Endothelial cell of umbilical vein (primary cell): Measurements from ENCODE around the gene CNTNAP2. TPM values are rescaled to one million over a fixed set of nuclear protein-coding genes. Genes with fewer than 3 reads are reported as not detected.

Experiments used
- BruUV-seq: library from RNA; stranded (reverse); fragments of 400-500 nt; replicated peaks from 2 replicates; lab custom pipeline; 2021; lab: Mats Ljungman, UMichigan
- CTCF ChIA-PET: fragments of 300-600, 350-600 bp; sonication (Branson Sonifier 250); formaldehyde crosslinking; loops from one replicate; lab custom pipeline; 2021; ENCODE audit warnings: antibody characterized with exemption, inconsistent platforms; lab: Charles Lee
- POLR2A ChIA-PET: fragments of 300-600, 350-600 bp; sonication (Branson Sonifier 250); formaldehyde crosslinking; loops from one replicate; lab custom pipeline; 2021; ENCODE audit warnings: antibody characterized with exemption, inconsistent platforms; lab: Charles Lee
- DNase-seq: peaks from one replicate; pipeline ENCODE4 v3.0.0-alpha.2; 2011; ENCODE audit warnings: low read depth, low spot score
- FAIRE-seq: peaks from 2 replicates; lab custom pipeline; 2011; peaks lifted over from hg19 to GRCh38; lab: Jason Lieb, UNC
- H2AFZ ChIP-seq: 2 replicates; pipeline ENCODE4 v1.6.0; 2012; ENCODE audit warnings: low read depth, low read length, control low read depth, inconsistent platforms
- H3K27ac ChIP-seq: 2 replicates; pipeline ENCODE4 v1.5.1; 2011; ENCODE audit warnings: low read depth, mild to moderate bottlenecking, control low read depth, low read length, moderate library complexity; ENCODE audit not compliant: insufficient read depth
- H3K27me3 ChIP-seq, 2 experiments: 2 replicates each; pipeline versions ENCODE4 v1.6.0 to v1.6.1; 2011; ENCODE audit warnings: low read length in 2 of 2, mixed read lengths in 1 of 2; ENCODE audit not compliant: control insufficient read depth in 2 of 2, insufficient read depth in 2 of 2
- H3K36me3 ChIP-seq, 2 experiments: 2 replicates in 1 of 2; 3 replicates in 1 of 2; pipeline ENCODE4 v1.5.1; 2011; ENCODE audit warnings: low read length in 2 of 2, mild to moderate bottlenecking in 1 of 2, moderate library complexity in 1 of 2; ENCODE audit not compliant: control insufficient read depth in 2 of 2, insufficient read depth in 2 of 2; ENCODE audit errors: extremely low read depth in 1 of 2
- H3K4me1 ChIP-seq: 3 replicates; pipeline ENCODE4 v1.5.1; 2011; ENCODE audit warnings: mild to moderate bottlenecking, low read length; ENCODE audit not compliant: control insufficient read depth, insufficient read depth; ENCODE audit errors: extremely low read depth
- H3K4me2 ChIP-seq: 2 replicates; pipeline ENCODE4 v1.6.1; 2011; ENCODE audit warnings: low read length, control low read depth, mixed read lengths; ENCODE audit not compliant: insufficient read depth
- H3K4me3 ChIP-seq, 3 experiments: fragments of 200-600 bp in 1 of 3; sonication (generic), shearing (Covaris generic) in 1 of 3; replicated peaks in 1 of 3; 2 replicates each; pipeline ENCODE4 v1.5.1; 2011 to 2016; ENCODE audit warnings: control low read depth in 3 of 3, low read length in 3 of 3, mild to moderate bottlenecking in 2 of 3, inconsistent platforms in 1 of 3, low read depth in 1 of 3, moderate library complexity in 1 of 3; ENCODE audit not compliant: insufficient read depth in 1 of 3
- H3K79me2 ChIP-seq: 2 replicates; pipeline ENCODE4 v1.6.0; 2012; ENCODE audit warnings: low read length, inconsistent platforms; ENCODE audit not compliant: control insufficient read depth, insufficient read depth
- H3K9ac ChIP-seq: replicated peaks from 2 replicates; pipeline ENCODE3; 2011; ENCODE audit warnings: low read length, control low read depth; ENCODE audit not compliant: insufficient read depth; ENCODE audit errors: extremely low read depth
- H3K9me1 ChIP-seq: replicated peaks from 3 replicates; pipeline ENCODE4 v1.6.0; 2011; ENCODE audit warnings: mild to moderate bottlenecking, low read length; ENCODE audit not compliant: control insufficient read depth, insufficient read depth; ENCODE audit errors: extremely low read depth
- H3K9me3 ChIP-seq: replicated peaks from 2 replicates; pipeline ENCODE4 v1.5.1; 2012; ENCODE audit warnings: low read length, inconsistent platforms; ENCODE audit not compliant: control insufficient read depth, insufficient read depth
- H4K20me1 ChIP-seq: replicated peaks from 2 replicates; pipeline ENCODE3; 2011; ENCODE audit warnings: mild to moderate bottlenecking, low read length; ENCODE audit not compliant: control insufficient read depth, insufficient read depth; ENCODE audit errors: extremely low read depth
- CTCF ChIP-seq, 2 donors: IDR thresholded peaks; 1 replicate in 1 of 2; 2 replicates in 1 of 2; pipeline ENCODE4 v1.5.1; 2011; ENCODE audit warnings: low read length in 2 of 2, mild to moderate bottlenecking in 2 of 2, moderate library complexity in 2 of 2, control low read depth in 1 of 2, inconsistent platforms in 1 of 2, low read depth in 1 of 2; ENCODE audit not compliant: insufficient read depth in 1 of 2; ENCODE audit errors: extremely low read depth in 1 of 2
- EZH2 ChIP-seq: IDR thresholded peaks from 2 replicates; pipeline ENCODE4 v1.6.1; 2012; ENCODE audit warnings: borderline replicate concordance, low read depth, mild to moderate bottlenecking, moderate library complexity, low read length, inconsistent platforms; ENCODE audit not compliant: severe bottlenecking
- FOS ChIP-seq: IDR thresholded peaks from 2 replicates; pipeline ENCODE4 v1.6.1; 2011; ENCODE audit warnings: mild to moderate bottlenecking, low read length, moderate library complexity, borderline replicate concordance; ENCODE audit not compliant: insufficient read depth
- GATA2 ChIP-seq: IDR thresholded peaks from 2 replicates; pipeline ENCODE4 v1.7.0; 2011; ENCODE audit warnings: low read depth, mild to moderate bottlenecking, moderate library complexity, mixed read lengths, low read length; ENCODE audit not compliant: insufficient read length, insufficient read depth
- JUN ChIP-seq: IDR thresholded peaks from 2 replicates; pipeline ENCODE4 v1.6.1; 2011; ENCODE audit warnings: borderline replicate concordance, low read depth; ENCODE audit not compliant: insufficient read length, insufficient read depth
- MAX ChIP-seq: IDR thresholded peaks from 2 replicates; pipeline ENCODE4 v1.6.1; 2011; ENCODE audit not compliant: insufficient read depth, insufficient read length
- MYC ChIP-seq: IDR thresholded peaks from one replicate; pipeline ENCODE4 v1.6.1; 2011; ENCODE audit warnings: mild to moderate bottlenecking, low read depth, low read length
- POLR2A ChIP-seq: IDR thresholded peaks from 2 replicates; pipeline ENCODE4 v1.6.1; 2012; ENCODE audit warnings: low read depth, mild to moderate bottlenecking, control low read depth, low read length
- POLR2AphosphoS5 ChIP-seq: IDR thresholded peaks from 2 replicates; pipeline ENCODE4 v1.6.1; 2012; ENCODE audit warnings: low read depth, mild to moderate bottlenecking, control low read depth, low read length, moderate library complexity; ENCODE audit not compliant: insufficient read depth
- dilution Hi-C: fragments of 300-500 bp; cut with MboI; formaldehyde crosslinking; loops from one replicate; pipeline ENCODE4 v1.15.0; 2019; ENCODE audit warnings: low sequenced_read_pairs; ENCODE audit not compliant: extremely low pct_ligation_motif_present
- intact Hi-C: fragments of 100-400 bp; cut with micrococcal nuclease; formaldehyde crosslinking; loops from one replicate; pipeline ENCODE4 v1.10.0; 2022
- polyA plus RNA-seq, 4 experiments: library from polyadenylated mRNA; depleted of rRNA in 3 of 4; stranded (reverse) in 3 of 4; unstranded in 1 of 4; fragments of >200 nt; gene quantifications; 2 replicates each; pipeline versions ENCODE4 v1.2.1 to v1.2.3, GENCODE V29; 2011 to 2012; ENCODE audit warnings: missing spikeins in 1 of 4
- total RNA-seq: library from RNA; stranded (reverse); gene quantifications from 2 replicates; pipeline ENCODE4 v1.2.3, GENCODE V29; 2021

CNTNAP2 gene
- total and polyA plus RNA-seq, 2 donors (not counting 3 experiments of a cell fraction or from before 2014, with no cell fraction given) = not detected

DNA sequence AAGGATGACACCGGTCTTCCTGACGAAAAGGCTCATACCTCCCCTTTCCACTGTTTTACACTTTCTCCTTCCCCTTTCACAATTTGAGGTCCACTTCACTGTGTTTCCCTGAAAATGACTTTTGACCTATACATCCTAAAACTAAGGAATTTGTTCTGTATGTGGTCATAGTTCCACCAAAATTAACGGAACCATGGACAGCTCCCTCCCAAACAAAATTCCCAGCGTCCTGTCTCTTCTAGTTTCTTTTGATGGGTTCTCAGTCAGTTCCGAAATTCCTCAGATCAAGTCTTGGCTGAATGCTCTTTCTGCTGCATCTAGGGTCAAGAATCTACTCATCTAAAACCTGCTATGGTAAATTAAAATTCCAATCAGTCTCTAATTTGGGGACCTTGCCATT is 1191.9 kb downstream of the CNTNAP2 start:
- intact Hi-C loops = no loop called here

More for the DNA sequence above, 1191.9 kb downstream of the CNTNAP2 start:
- H3K4me3 ChIP-seq = no peak overlapping the region
- FAIRE-seq (no peak), DNase-seq (no peak)
- dilution Hi-C loops = no loop called here
- no peak overlapping the region for H3K9ac ChIP-seq
- TF ChIP-seq FOS = no peak
- TF ChIP-seq CTCF (IDR thresholded peaks at IDR 0.05; ENCODE audit: extremely low read depth in 1 of 2, insufficient read depth in 1 of 2, low read depth in 1 of 2, low read length in 2 of 2) = no peak
- no peak for TF ChIP-seq JUN
- TF ChIP-seq POLR2A = no peak
- no peak for TF ChIP-seq MAX
- no peak for TF ChIP-seq GATA2
- TF ChIP-seq MYC = no peak
- TF ChIP-seq EZH2 = no peak
- no peak for TF ChIP-seq POLR2AphosphoS5
- no peaks in the 10 kb centered on the region for H4K20me1 ChIP-seq
- CTCF ChIA-PET = no interaction called here
- no TSS peak for BruUV-seq
- no peaks in the 10 kb centered on the region for H3K36me3 ChIP-seq
- H3K9me3 ChIP-seq = peaks cover 4% of the 10 kb centered on the region
- H3K4me1 ChIP-seq = no peaks in the 10 kb centered on the region
- no peaks in the 10 kb centered on the region for H3K9me1 ChIP-seq
- H2AFZ ChIP-seq = no peak overlapping the region
- H3K27me3 ChIP-seq = no peaks in the 10 kb centered on the region
- H3K79me2 ChIP-seq = no peaks in the 10 kb centered on the region
- POLR2A ChIA-PET = no interaction called here
- no peak overlapping the region for H3K4me2 ChIP-seq
- H3K27ac ChIP-seq = no peak overlapping the region
